ENCODE measurements around the gene KPNA6.

DNA sequence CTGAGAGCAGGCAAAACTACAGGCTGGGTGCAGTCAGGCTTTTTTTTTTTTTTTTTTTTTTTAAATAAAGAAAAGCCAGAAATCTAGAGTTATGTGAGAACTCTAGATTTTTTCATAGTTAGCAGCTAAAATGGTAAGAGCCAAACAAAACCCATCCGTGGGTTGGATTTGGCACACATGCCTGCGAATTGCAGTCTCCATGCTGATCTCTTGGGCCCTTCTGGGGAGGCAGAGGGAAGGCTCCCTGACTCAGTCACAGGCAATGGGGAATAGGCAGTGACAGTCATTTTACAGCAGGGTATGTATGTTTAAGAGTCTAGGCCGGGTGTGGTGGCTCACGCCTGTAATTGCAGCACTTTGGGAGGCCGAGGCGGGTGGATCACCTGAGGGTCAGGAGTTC lies 74.2 kb downstream of the KPNA6 start:
- no peak for TF ChIP-seq EZH2 (IDR thresholded peaks at IDR 0.05; ENCODE audit: borderline replicate concordance, low read length)
- TF ChIP-seq, protein P1, sequence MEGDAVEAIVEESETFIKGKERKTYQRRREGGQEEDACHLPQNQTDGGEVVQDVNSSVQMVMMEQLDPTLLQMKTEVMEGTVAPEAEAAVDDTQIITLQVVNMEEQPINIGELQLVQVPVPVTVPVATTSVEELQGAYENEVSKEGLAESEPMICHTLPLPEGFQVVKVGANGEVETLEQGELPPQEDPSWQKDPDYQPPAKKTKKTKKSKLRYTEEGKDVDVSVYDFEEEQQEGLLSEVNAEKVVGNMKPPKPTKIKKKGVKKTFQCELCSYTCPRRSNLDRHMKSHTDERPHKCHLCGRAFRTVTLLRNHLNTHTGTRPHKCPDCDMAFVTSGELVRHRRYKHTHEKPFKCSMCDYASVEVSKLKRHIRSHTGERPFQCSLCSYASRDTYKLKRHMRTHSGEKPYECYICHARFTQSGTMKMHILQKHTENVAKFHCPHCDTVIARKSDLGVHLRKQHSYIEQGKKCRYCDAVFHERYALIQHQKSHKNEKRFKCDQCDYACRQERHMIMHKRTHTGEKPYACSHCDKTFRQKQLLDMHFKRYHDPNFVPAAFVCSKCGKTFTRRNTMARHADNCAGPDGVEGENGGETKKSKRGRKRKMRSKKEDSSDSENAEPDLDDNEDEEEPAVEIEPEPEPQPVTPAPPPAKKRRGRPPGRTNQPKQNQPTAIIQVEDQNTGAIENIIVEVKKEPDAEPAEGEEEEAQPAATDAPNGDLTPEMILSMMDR (IDR thresholded peaks at IDR 0.05; ENCODE audit: low read length) = no peak
